Measurements from ENCODE around the gene TMEM245. TPM values are rescaled to one million over a fixed set of nuclear protein-coding genes. Genes with fewer than 3 reads are reported as not detected.

Gene TMEM245
- total and polyA plus RNA-seq, 10 of the 15 experiments (the other 5 are each of a cell fraction or from before 2014, with no cell fraction given) = 7.4 to 36.1 (median 19.0) TPM

DNA sequence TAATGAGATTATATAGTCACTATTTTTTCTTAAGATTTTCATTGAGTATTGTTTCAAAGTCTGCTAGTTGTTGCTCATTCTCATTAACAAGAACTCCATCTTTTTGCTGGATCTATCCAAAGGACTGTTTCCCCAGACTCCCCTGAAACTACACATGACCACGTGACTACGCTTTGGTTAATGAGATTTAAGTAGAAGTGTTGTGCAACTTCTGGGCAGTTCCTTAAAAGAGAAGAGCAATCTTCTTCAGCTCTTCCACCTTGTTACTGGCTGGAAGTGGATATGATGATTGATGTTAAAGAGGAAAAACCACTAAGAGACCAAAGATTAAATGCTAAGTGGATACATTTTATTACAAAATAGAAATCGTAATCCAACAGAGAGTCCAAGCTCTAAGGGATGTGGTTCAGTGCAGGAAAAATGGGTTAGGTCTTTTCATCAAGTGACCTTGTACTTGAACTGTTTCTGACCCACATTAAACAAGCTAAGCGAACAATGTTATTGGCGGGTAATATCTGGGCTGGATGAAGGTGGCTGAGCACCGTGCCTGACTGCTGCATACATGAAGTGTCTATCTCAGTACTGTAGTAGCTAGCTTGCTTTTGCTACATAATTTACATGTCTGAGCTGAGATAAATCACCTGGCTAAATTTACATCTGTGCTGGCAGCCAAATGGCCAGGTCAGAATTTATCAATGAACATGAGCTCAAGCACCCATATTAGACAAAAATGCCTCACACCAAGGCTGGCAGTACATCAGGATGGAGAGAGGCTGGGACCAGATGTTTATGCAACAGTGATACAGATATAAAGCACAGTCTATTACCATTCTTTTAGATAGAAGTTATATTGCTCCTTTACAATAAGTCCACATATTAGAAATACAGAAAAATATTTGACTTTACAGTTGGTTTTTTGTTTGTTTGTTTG is 98.9 kb downstream of the TMEM245 start (continued):
- TF ChIP-seq, protein P1, sequence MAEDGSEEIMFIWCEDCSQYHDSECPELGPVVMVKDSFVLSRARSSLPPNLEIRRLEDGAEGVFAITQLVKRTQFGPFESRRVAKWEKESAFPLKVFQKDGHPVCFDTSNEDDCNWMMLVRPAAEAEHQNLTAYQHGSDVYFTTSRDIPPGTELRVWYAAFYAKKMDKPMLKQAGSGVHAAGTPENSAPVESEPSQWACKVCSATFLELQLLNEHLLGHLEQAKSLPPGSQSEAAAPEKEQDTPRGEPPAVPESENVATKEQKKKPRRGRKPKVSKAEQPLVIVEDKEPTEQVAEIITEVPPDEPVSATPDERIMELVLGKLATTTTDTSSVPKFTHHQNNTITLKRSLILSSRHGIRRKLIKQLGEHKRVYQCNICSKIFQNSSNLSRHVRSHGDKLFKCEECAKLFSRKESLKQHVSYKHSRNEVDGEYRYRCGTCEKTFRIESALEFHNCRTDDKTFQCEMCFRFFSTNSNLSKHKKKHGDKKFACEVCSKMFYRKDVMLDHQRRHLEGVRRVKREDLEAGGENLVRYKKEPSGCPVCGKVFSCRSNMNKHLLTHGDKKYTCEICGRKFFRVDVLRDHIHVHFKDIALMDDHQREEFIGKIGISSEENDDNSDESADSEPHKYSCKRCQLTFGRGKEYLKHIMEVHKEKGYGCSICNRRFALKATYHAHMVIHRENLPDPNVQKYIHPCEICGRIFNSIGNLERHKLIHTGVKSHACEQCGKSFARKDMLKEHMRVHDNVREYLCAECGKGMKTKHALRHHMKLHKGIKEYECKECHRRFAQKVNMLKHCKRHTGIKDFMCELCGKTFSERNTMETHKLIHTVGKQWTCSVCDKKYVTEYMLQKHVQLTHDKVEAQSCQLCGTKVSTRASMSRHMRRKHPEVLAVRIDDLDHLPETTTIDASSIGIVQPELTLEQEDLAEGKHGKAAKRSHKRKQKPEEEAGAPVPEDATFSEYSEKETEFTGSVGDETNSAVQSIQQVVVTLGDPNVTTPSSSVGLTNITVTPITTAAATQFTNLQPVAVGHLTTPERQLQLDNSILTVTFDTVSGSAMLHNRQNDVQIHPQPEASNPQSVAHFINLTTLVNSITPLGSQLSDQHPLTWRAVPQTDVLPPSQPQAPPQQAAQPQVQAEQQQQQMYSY (CRISPR knock-in tag; IDR thresholded peaks at IDR 0.05) = no peak
- TF ChIP-seq, protein P2, sequence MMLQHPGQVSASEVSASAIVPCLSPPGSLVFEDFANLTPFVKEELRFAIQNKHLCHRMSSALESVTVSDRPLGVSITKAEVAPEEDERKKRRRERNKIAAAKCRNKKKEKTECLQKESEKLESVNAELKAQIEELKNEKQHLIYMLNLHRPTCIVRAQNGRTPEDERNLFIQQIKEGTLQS (IDR thresholded peaks at IDR 0.05; ENCODE audit: borderline replicate concordance, extremely low read depth, low read depth, low read length) = no peak
- TF ChIP-seq BACH1 (IDR thresholded peaks at IDR 0.05; ENCODE audit: borderline replicate concordance) (no peak), GATAD2B (conservative IDR thresholded peaks at IDR 0.05; ENCODE audit: low read depth) (no peak), SRF (IDR thresholded peaks at IDR 0.05; ENCODE audit: low read depth in 2 of 2, low read length in 2 of 2) (no peak), IRF4 (IDR thresholded peaks at IDR 0.05; ENCODE audit: low read depth, low read length) (no peak)

DNA sequence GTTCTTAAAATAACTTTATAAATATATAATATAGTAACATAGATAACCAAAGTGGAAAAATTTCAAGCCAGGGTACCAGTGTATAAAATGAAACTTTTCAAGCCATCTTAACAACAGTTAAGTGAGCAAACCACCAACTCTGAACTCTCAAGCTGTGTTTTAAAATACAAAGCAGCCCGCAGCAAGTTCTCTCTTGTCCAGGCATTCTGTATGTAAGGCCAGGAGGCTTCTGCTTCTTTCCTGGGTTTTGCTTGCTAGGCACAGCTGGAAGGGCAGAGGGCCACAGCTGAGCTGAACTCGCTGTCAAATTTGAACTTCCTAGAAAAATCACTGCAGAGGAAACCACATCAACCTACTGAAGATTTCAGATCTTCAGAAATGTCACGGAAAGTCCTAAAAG is 99.6 kb downstream of the TMEM245 start:
- Histone ChIP-seq H3K4me1 (ENCODE audit: control insufficient read depth, insufficient read depth, low read length) (peaks cover 13% of the 10 kb centered on the region), H2AFZ (ENCODE audit: control insufficient read depth, low read depth, low read length) (no peak overlapping the region), H3K36me3 (ENCODE audit: control insufficient read depth in 2 of 2, insufficient read depth in 2 of 2, low read length in 1 of 2) (peaks cover 0 to 2% of the 10 kb centered on the region in 2 experiments; a peak in 2 of 4 replicates), H3K27ac (ENCODE audit: control insufficient read depth, insufficient read depth) (no peak overlapping the region), H4K20me1 (ENCODE audit: control insufficient read depth, insufficient read depth) (no peaks in the 10 kb centered on the region), H3K9me3 (replicated peaks; ENCODE audit: control insufficient read depth, insufficient read depth, low read length) (no peaks in the 10 kb centered on the region), H3K4me3 (no peak overlapping the region), H3K9ac (ENCODE audit: control insufficient read depth, insufficient read depth, low read length) (no peak overlapping the region), H3K79me2 (ENCODE audit: control insufficient read depth, insufficient read depth, low read length) (no peaks in the 10 kb centered on the region), H3K4me2 (ENCODE audit: control insufficient read depth, insufficient read depth) (no peak overlapping the region), H3K27me3 (replicated peaks in 1 of 2; ENCODE audit: control insufficient read depth in 2 of 2, insufficient read depth in 2 of 2, low read length in 1 of 2) (no peaks in the 10 kb centered on the region)
- DNase-seq (ENCODE audit: low read depth, low spot score) (no peak), ATAC-seq (no peak), FAIRE-seq (no peak)
- intact Hi-C loops (cut with micrococcal nuclease; ENCODE audit: unreplicated experiment) = no loop called here
- no TSS peak for BruUV-seq (replicated peaks)
- in situ Hi-C loops (cut with MboI) = no loop called here
- POLR2A ChIA-PET = no interaction called here
- WGBS (ENCODE audit: insufficient coverage, insufficient replicate concordance, low lambda C conversion rate, missing lambda C conversion rate) = 98% methylated on average over 3 of the region's 3 CpGs
- CTCF ChIA-PET = no interaction called here
- SMC1A ChIA-PET (ENCODE audit: uncharacterized antibody, unreplicated experiment) = interaction anchor here (1.3 to 2.8 kb wide), 2 partner anchors 10 to 14 kb away, joined by 3 to 8 read pairs; no protein-coding TSS in a partner anchor
- RAD21 ChIA-PET (ENCODE audit: unreplicated experiment) = no interaction called here
- TF ChIP-seq ESRRA (IDR thresholded peaks at IDR 0.05; ENCODE audit: low read length) = no peak
- TF ChIP-seq POLR2A (IDR thresholded peaks at IDR 0.05; ENCODE audit: low read depth, low read length) = no peak
- TF ChIP-seq, protein P3, sequence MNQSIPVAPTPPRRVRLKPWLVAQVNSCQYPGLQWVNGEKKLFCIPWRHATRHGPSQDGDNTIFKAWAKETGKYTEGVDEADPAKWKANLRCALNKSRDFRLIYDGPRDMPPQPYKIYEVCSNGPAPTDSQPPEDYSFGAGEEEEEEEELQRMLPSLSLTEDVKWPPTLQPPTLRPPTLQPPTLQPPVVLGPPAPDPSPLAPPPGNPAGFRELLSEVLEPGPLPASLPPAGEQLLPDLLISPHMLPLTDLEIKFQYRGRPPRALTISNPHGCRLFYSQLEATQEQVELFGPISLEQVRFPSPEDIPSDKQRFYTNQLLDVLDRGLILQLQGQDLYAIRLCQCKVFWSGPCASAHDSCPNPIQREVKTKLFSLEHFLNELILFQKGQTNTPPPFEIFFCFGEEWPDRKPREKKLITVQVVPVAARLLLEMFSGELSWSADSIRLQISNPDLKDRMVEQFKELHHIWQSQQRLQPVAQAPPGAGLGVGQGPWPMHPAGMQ (IDR thresholded peaks at IDR 0.05; ENCODE audit: borderline replicate concordance) = no peak
- no peak for TF ChIP-seq RAD51 (IDR thresholded peaks at IDR 0.05)
- no peak for TF ChIP-seq BMI1 (IDR thresholded peaks at IDR 0.05; ENCODE audit: borderline replicate concordance)
- TF ChIP-seq, protein P4, sequence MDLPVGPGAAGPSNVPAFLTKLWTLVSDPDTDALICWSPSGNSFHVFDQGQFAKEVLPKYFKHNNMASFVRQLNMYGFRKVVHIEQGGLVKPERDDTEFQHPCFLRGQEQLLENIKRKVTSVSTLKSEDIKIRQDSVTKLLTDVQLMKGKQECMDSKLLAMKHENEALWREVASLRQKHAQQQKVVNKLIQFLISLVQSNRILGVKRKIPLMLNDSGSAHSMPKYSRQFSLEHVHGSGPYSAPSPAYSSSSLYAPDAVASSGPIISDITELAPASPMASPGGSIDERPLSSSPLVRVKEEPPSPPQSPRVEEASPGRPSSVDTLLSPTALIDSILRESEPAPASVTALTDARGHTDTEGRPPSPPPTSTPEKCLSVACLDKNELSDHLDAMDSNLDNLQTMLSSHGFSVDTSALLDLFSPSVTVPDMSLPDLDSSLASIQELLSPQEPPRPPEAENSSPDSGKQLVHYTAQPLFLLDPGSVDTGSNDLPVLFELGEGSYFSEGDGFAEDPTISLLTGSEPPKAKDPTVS (IDR thresholded peaks at IDR 0.05; ENCODE audit: low read depth, low read length) = no peak
- TF ChIP-seq, protein P5, sequence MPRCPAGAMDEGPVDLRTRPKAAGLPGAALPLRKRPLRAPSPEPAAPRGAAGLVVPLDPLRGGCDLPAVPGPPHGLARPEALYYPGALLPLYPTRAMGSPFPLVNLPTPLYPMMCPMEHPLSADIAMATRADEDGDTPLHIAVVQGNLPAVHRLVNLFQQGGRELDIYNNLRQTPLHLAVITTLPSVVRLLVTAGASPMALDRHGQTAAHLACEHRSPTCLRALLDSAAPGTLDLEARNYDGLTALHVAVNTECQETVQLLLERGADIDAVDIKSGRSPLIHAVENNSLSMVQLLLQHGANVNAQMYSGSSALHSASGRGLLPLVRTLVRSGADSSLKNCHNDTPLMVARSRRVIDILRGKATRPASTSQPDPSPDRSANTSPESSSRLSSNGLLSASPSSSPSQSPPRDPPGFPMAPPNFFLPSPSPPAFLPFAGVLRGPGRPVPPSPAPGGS (IDR thresholded peaks at IDR 0.05; ENCODE audit: borderline replicate concordance, insufficient read depth, low read depth, low read length, poor library complexity, severe bottlenecking) = no peak
